ENCODE results near the gene CNBP.

DNA sequence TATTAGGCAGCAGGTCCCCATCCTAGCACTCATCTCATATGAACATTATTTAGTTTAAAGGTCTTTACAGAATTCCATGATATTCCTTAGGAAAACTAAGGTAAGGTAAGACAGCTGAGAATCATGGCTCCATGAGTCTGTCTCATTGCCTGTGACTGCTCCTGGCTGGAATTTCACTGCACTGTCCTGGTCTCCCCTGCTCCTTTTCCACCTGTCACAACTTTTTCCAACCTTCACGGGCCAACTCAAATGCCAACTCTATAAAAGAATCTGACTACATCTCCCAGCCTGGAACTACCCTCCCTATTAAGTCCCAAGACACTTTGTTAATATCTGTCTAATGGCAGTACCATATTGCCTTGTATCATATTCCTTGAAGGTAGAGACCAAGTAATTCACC lies 7.6 kb downstream of the CNBP start:
- TF ChIP-seq RAD21 (IDR thresholded peaks at IDR 0.05; ENCODE audit: low read length) (no peak), SMC3 (IDR thresholded peaks at IDR 0.05; ENCODE audit: low read depth, low read length) (no peak), POLR2A (IDR thresholded peaks at IDR 0.05; ENCODE audit: low read depth, low read length) (no peak), RFX5 (IDR thresholded peaks at IDR 0.05; ENCODE audit: low read depth, low read length) (no peak), MAFK (IDR thresholded peaks at IDR 0.05; ENCODE audit: low read depth, low read length) (no peak), CEBPB (IDR thresholded peaks at IDR 0.05; ENCODE audit: low read depth, low read length) (no peak), BHLHE40 (IDR thresholded peaks at IDR 0.05; ENCODE audit: low read depth, low read length) (no peak), MAZ (IDR thresholded peaks at IDR 0.05; ENCODE audit: borderline replicate concordance, low read depth, low read length) (no peak), FOS (IDR thresholded peaks at IDR 0.05; ENCODE audit: low read depth, low read length) (no peak), CHD1 (IDR thresholded peaks at IDR 0.05; ENCODE audit: low read depth, low read length) (no peak), RCOR1 (IDR thresholded peaks at IDR 0.05; ENCODE audit: insufficient replicate concordance, low read length) (no peak)
- TF ChIP-seq, protein P1, sequence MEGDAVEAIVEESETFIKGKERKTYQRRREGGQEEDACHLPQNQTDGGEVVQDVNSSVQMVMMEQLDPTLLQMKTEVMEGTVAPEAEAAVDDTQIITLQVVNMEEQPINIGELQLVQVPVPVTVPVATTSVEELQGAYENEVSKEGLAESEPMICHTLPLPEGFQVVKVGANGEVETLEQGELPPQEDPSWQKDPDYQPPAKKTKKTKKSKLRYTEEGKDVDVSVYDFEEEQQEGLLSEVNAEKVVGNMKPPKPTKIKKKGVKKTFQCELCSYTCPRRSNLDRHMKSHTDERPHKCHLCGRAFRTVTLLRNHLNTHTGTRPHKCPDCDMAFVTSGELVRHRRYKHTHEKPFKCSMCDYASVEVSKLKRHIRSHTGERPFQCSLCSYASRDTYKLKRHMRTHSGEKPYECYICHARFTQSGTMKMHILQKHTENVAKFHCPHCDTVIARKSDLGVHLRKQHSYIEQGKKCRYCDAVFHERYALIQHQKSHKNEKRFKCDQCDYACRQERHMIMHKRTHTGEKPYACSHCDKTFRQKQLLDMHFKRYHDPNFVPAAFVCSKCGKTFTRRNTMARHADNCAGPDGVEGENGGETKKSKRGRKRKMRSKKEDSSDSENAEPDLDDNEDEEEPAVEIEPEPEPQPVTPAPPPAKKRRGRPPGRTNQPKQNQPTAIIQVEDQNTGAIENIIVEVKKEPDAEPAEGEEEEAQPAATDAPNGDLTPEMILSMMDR (conservative IDR thresholded peaks at IDR 0.05; ENCODE audit: low read depth, low read length): no peak
- TF ChIP-seq, protein P2, sequence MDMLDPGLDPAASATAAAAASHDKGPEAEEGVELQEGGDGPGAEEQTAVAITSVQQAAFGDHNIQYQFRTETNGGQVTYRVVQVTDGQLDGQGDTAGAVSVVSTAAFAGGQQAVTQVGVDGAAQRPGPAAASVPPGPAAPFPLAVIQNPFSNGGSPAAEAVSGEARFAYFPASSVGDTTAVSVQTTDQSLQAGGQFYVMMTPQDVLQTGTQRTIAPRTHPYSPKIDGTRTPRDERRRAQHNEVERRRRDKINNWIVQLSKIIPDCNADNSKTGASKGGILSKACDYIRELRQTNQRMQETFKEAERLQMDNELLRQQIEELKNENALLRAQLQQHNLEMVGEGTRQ (IDR thresholded peaks at IDR 0.05; ENCODE audit: low read depth, low read length): no peak
